Right lobe of liver (tissue), 6 donors: ENCODE results near the gene SLC38A7. TPM values are rescaled to one million over a fixed set of nuclear protein-coding genes. Genes with fewer than 3 reads are reported as not detected.

ENCODE experiments used
- ATAC-seq, 4 donors: fragments of 200-7000 bp; cut with Tn5 transposase; one replicate each; pipeline ENCODE4 v1.9.1; 2020; ENCODE audit warnings: mild to moderate bottlenecking in 4 of 4, moderate library complexity in 4 of 4
- DNase-seq, 3 donors: peaks; one replicate each; pipeline ENCODE4 v3.0.0-alpha.2; 2020
- H3K27ac ChIP-seq, 3 donors: fragments of 200-600 bp; one replicate each; pipeline ENCODE4 v1.8.0; 2022
- H3K27me3 ChIP-seq, 2 donors: fragments of 200-600 bp; one replicate each; pipeline ENCODE4 v1.8.0; 2022
- H3K36me3 ChIP-seq, 4 donors: fragments of 200-600 bp; sonication (generic) in 1 of 4; one replicate each; pipeline versions ENCODE4 v1.5.1 to v1.8.0; 2017 to 2022; ENCODE audit warnings: control low read depth in 1 of 4
- H3K4me1 ChIP-seq, 4 donors: fragments of 200-600 bp; sonication (generic) in 1 of 4; one replicate each; pipeline versions ENCODE4 v1.5.1 to v1.8.0; 2017 to 2022; ENCODE audit warnings: control low read depth in 1 of 4
- H3K4me3 ChIP-seq, 3 donors: fragments of 200-600 bp; one replicate each; pipeline ENCODE4 v1.8.0; 2022
- H3K9me3 ChIP-seq, 4 donors: fragments of 200-600 bp; sonication (generic) in 1 of 4; one replicate each; pipeline versions ENCODE4 v1.5.1 to v1.8.0; 2017 to 2022; ENCODE audit warnings: control low read depth in 1 of 4
- CTCF ChIP-seq, 4 donors: fragments of 200-600 bp in 3 of 4; fragments of 450-650 bp in 1 of 4; IDR thresholded peaks; one replicate each; pipeline versions ENCODE4 v1.5.1 to v1.8.0; 2016 to 2022; ENCODE audit warnings: antibody characterized with exemption in 4 of 4, mild to moderate bottlenecking in 2 of 4
- POLR2A ChIP-seq: fragments of 450-650 bp; IDR thresholded peaks from one replicate; pipeline ENCODE4 v1.6.1; 2017; ENCODE audit warnings: antibody characterized with exemption, mild to moderate bottlenecking
- WGBS: methylation state at CpG from one replicate; pipeline ENCODE4 v1.1.6; 2018; ENCODE audit warnings: low coverage, low lambda C conversion rate; ENCODE audit not compliant: insufficient coverage; ENCODE audit errors: missing lambda C conversion rate; 5-methylcytosine and 5-hydroxymethylcytosine counted together
- intact Hi-C, 2 donors: fragments of 100-400 bp; cut with DNase I; formaldehyde crosslinking; loops; one replicate each; pipeline versions ENCODE4 v1.11.2 to v1.14.1; 2022
- total RNA-seq, 6 experiments: library from RNA; depleted of rRNA in 2 of 6; stranded (reverse); fragments of >200 nt in 2 of 6; fragmentation: NEBNext Ultra II Directional in 3 of 6; extraction: Animal tissue kit (Norgen Biotek cat#: 25700) in 3 of 6; gene quantifications; one replicate each; pipeline versions ENCODE4 v1.1.0 to v1.2.4, GENCODE V29; 2016 to 2023
- donor health status: DM: no; HTN: yes; CAD: no.
- donor health status: DM: no; HTN: no; CAD: no.
- donor health status: DM: no; HTN: no; CAD: no.
- donor health status: DM: no; HTN: yes; CAD: no.
- donor health status: DM: no; HTN: yes; CAD: no.

SLC38A7 gene
- total RNA-seq, 6 experiments from 2014 or later: 11.4 to 23.8 (median 14.3) TPM

DNA sequence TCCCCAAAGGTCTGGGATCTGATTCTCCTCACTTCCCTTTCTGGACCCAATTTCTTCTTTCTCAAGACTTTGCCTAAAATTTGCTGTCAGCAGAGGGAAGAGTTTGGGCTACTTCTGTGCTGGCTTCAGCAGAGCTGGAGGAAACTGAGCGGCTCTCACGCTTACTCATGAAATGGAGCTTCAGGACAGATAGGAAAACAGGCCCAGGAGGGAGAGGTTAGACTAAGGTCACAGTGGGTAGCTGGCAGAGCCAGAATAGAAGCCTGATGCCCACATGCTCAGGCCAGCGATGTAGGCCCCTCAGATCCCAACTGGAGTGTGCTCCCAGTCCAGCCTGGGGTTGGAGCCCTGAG is 593 bp downstream of the SLC38A7 start:
- H3K4me1 ChIP-seq: peaks cover 0 to 11% (median 2%) of the 10 kb centered on the region in 4 donors
- peak overlapping the region; percentile 85 to 98 (median 85) for H3K4me3 ChIP-seq
- intact Hi-C loops: loop anchor here in 1 of 2 donors (10.0 kb wide), 1 partner anchor 51 kb away; the partner anchor contains the start of gene GOT2
- H3K9me3 ChIP-seq: no peaks in the 10 kb centered on the region
- DNase-seq (peak in 1 of 3 donors; percentile 21), ATAC-seq (peak; percentile 29 to 49 (median 32))
- WGBS: 4% methylated on average over 3 of the region's 3 CpGs
- no peaks in the 10 kb centered on the region for H3K27me3 ChIP-seq
- peaks cover 0 to 2% (median 0%) of the 10 kb centered on the region in 4 donors for H3K36me3 ChIP-seq
- peak overlapping the region; percentile 75 to 83 (median 77) for H3K27ac ChIP-seq
- no peak for TF ChIP-seq CTCF (IDR thresholded peaks at IDR 0.05)
- no peak for TF ChIP-seq POLR2A

- Histone ChIP-seq H3K27ac (no peak overlapping the region), H3K4me1 (peaks cover 0 to 11% (median 2%) of the 10 kb centered on the region in 4 donors), H3K27me3 (no peaks in the 10 kb centered on the region), H3K9me3 (no peaks in the 10 kb centered on the region), H3K4me3 (no peak overlapping the region), H3K36me3 (peaks cover 0 to 12% (median under 1%) of the 10 kb centered on the region in 4 donors)
- peak in 1 of 4 donors; percentile 10 for ATAC-seq
- intact Hi-C loops: loop anchor here (2.0 to 10.0 kb wide), 3 partner anchors 55 to 77 kb away; partner anchors contain the start of gene GOT2 (in 1 of the 2)
- TF ChIP-seq POLR2A (no peak), CTCF (IDR thresholded peaks at IDR 0.05) (no peak)
- peak in 1 of 3 donors; percentile 53 for DNase-seq
- 60% methylated on average over 1 of the region's 16 CpGs for WGBS
Measured at GRCh38 chr16:58679763-58680162, 4.8 kb downstream of the SLC38A7 start.

DNA sequence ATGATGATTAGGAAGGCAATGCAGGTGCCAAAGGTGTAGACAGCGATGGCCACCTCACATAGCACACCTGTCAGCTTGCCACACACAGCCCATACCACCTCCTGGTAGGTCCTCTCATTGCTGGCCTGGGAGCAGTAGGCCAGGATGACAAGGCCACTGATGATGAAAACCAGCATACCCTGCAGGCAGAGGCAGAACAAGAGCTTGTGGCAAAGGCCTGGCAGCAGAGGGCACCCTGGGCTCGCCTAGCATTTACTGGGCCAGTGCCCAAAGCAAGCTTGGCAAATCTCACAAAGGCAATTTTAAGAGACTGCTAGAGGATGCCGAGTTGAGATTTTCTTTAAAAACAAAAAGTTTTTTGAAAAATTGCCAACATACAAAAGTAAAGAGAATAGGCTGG is 5.9 kb downstream of the SLC38A7 start:
- peaks cover 0 to 6% (median 1%) of the 10 kb centered on the region in 4 donors for H3K4me1 ChIP-seq
- peaks cover 0 to 14% (median under 1%) of the 10 kb centered on the region in 4 donors for H3K36me3 ChIP-seq
- no peaks in the 10 kb centered on the region for H3K9me3 ChIP-seq
- no peak overlapping the region for H3K27ac ChIP-seq
- peak; percentile 83 to 93 (median 88) for ATAC-seq
- 36% methylated on average over 3 of the region's 3 CpGs for WGBS
- intact Hi-C loops: loop anchor here (2.0 to 10.0 kb wide), 2 partner anchors 76 to 78 kb away; no protein-coding TSS in a partner anchor
- no peaks in the 10 kb centered on the region for H3K27me3 ChIP-seq
- TF ChIP-seq POLR2A (no peak), CTCF (IDR thresholded peaks at IDR 0.05) (peak; percentile 50 to 80 (median 60))
- H3K4me3 ChIP-seq: no peak overlapping the region
- DNase-seq: peak; percentile 58 to 78 (median 74)

- H3K4me1 ChIP-seq: peaks cover 0 to 1% (median 0%) of the 10 kb centered on the region in 4 donors
- no peaks in the 10 kb centered on the region for H3K27me3 ChIP-seq
- ATAC-seq: no peak
- no peak overlapping the region for H3K27ac ChIP-seq
- H3K9me3 ChIP-seq: no peaks in the 10 kb centered on the region
- TF ChIP-seq CTCF (IDR thresholded peaks at IDR 0.05): no peak
- TF ChIP-seq POLR2A: no peak
- no CpG with 5 or more reads among the region's 4 CpGs for WGBS
- peaks cover 0 to 14% (median under 1%) of the 10 kb centered on the region in 4 donors for H3K36me3 ChIP-seq
- intact Hi-C loops: loop anchor here (2.0 to 10.0 kb wide), 2 partner anchors 77 to 79 kb away; no protein-coding TSS in a partner anchor
- H3K4me3 ChIP-seq: no peak overlapping the region
- DNase-seq: no peak
Measured at GRCh38 chr16:58678269-58678668, 6.3 kb downstream of the SLC38A7 start.
